NT2/D1 (cell line): Measurements from ENCODE around the gene NIN.

Experiments used
- DNase-seq: peaks from one replicate; pipeline ENCODE4 v3.0.0-alpha.2; 2011; ENCODE audit warnings: low read depth, low spot score
- H3K27me3 ChIP-seq: 2 replicates; pipeline ENCODE4 v1.6.0; 2011; ENCODE audit warnings: mild to moderate bottlenecking; ENCODE audit not compliant: insufficient read length, insufficient read depth
- H3K36me3 ChIP-seq: 2 replicates; pipeline ENCODE4 v1.6.1; 2011; ENCODE audit warnings: mild to moderate bottlenecking, low read length, mixed read lengths; ENCODE audit not compliant: insufficient read depth, insufficient read length
- H3K4me1 ChIP-seq: 2 replicates; pipeline ENCODE4 v1.5.1; 2011; ENCODE audit not compliant: insufficient read depth, insufficient read length
- H3K4me3 ChIP-seq: 2 replicates; pipeline ENCODE4 v1.5.1; 2011; ENCODE audit warnings: low read depth; ENCODE audit not compliant: insufficient read length
- H3K9ac ChIP-seq: 2 replicates; pipeline ENCODE4 v1.6.0; 2011; ENCODE audit warnings: low read depth; ENCODE audit not compliant: insufficient read length
- H3K9me3 ChIP-seq: 2 replicates; pipeline ENCODE4 v1.5.1; 2011; ENCODE audit warnings: mild to moderate bottlenecking, low read length; ENCODE audit not compliant: insufficient read depth
- SUZ12 ChIP-seq: IDR thresholded peaks from 2 replicates; pipeline ENCODE4 v1.6.1; 2011; ENCODE audit not compliant: insufficient read length, insufficient read depth; ENCODE audit errors: extremely low read depth
- YY1 ChIP-seq: IDR thresholded peaks from 2 replicates; pipeline ENCODE4 v1.6.1; 2011; ENCODE audit not compliant: insufficient read length, insufficient read depth
- ZNF274 ChIP-seq: IDR thresholded peaks from 2 replicates; pipeline ENCODE4 v1.6.1; 2011; ENCODE audit warnings: mild to moderate bottlenecking, low read depth, low read length

The NIN gene

GRCh38 chr14:50830932-50831725 is at the start of gene NIN:
NIN (minus strand) TSS chr14:50831162; CDS start chr14:50822056, 9,106 bp downstream.
- H3K9me3 ChIP-seq: no peaks in the 10 kb centered on the region
- TF ChIP-seq SUZ12: no peak
- no peak for TF ChIP-seq ZNF274
- TF ChIP-seq YY1: no peak
- H3K4me3 ChIP-seq: peak within 1 kb of the TSS; percentile 62
- H3K27me3 ChIP-seq: peaks cover 76% of the 10 kb centered on the region
- H3K36me3 ChIP-seq: no peaks in the 10 kb centered on the region
- DNase-seq: peak; percentile 40
- no peaks in the 10 kb centered on the region for H3K4me1 ChIP-seq
- H3K9ac ChIP-seq: peak within 1 kb of the TSS; percentile 88

DNA sequence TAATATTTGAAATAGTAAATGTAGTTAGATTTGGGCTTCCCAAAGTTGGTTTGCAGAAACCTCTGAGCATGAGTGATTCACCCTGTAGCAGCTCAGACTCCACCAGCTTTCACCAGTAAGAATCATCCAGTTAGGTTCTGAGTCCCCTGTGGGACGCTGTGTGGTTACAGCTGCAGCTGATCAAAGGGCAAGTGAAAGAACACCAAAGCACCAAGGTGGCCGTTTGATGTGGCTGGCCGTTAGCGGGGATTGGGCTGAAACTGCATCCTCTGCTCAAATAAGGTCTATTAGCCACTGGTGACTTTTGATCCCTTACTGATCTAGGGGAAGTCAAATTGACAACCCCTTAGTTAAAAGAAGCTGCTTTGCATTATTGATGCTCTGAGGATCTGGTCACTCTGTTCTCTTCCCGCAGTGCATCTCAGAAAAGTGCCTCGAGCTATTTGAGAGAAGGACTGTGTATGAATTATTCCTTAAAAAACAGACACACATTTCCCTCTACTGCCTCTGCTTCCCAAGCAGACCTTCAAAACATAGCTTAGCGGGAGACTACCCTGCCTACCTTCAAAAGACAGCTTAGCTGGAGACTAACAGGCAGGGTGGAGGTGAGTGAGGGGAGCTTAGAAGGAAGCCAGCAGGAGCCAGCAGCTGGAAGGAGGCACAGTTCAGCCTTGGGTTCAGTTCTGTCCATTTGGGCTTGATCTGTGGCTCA is 44.6 kb upstream of the NIN start:
- Histone ChIP-seq H3K4me1 (no peaks in the 10 kb centered on the region), H3K4me3 (no peak overlapping the region), H3K27me3 (peaks cover 31% of the 10 kb centered on the region), H3K9me3 (no peaks in the 10 kb centered on the region), H3K9ac (no peak overlapping the region), H3K36me3 (no peaks in the 10 kb centered on the region)
- TF ChIP-seq YY1 (no peak), ZNF274 (no peak), SUZ12 (no peak)
- DNase-seq: no peak

DNA sequence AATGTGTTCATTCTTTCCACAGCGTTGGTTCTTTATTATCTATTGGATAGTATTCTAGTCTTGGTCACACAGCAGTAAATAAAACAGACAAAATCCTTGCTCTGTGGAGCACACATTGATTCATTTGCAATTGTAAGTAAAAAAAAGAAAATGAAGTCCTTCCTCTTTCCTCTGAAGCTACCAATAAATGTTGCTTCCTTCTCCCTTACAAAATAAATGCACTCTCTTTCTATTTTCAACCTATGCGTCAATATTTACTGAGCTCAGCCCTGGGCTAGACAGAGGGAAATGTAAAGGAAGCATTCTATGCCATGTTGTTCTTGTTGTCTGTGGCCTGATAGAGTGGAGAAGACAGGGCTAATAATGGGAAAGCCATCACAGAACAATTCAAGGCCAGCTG is 43.8 kb upstream of the NIN start:
- peaks cover 31% of the 10 kb centered on the region for H3K27me3 ChIP-seq
- H3K9me3 ChIP-seq: no peaks in the 10 kb centered on the region
- no peaks in the 10 kb centered on the region for H3K36me3 ChIP-seq
- H3K4me3 ChIP-seq: no peak overlapping the region
- no peak overlapping the region for H3K9ac ChIP-seq
- no peak for DNase-seq
- TF ChIP-seq ZNF274: no peak
- TF ChIP-seq YY1: no peak
- TF ChIP-seq SUZ12: no peak
- H3K4me1 ChIP-seq: no peaks in the 10 kb centered on the region

DNA sequence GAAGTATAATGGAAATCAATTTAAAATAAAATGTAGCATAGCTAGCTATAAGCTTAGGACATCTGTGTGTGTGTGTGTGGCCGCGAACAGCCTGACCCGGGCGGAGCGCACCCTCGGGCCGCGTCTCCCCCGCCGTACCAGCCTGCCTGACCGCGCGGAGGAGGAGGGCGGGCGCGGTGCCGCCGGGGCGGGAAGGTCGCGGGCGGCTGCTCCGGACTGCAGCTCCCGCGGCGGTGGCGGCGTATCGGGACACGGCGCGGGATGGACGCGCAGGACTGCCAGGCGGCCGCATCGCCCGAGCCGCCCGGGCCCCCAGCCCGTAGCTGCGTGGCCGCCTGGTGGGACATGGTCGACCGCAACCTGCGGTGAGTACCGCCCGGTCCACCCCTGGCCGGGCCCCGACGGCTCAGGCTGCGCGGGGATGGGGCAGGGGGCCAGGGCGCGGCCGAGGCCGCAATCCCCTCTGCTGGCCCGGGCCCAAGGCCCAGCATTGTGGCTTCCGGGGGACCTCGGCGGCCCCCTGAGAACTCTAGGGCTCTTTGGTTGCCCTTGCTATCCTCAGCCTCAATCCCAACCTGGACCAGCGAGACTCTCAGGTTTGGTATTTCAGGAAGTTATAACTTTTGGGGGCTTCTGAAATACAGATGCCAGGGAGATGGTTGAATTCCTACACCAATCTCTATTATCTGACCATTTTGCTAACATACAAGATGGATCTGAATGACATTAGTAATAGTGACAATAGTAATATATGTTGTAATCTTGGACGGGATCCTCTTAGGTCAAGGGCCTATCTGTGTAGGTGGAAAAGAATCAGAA is 41.2 kb upstream of the NIN start, which contains the start of gene ABHD12B:
Gene ABHD12B, plus strand, starts transcription at position 140 of the 819 bp plus-strand sequence. Its CDS starts 122 bp downstream, at position 262.
- TF ChIP-seq ZNF274: no peak
- no peak for TF ChIP-seq YY1
- no peak for TF ChIP-seq SUZ12
- Histone ChIP-seq H3K9me3 (no peaks in the 10 kb centered on the region), H3K4me1 (no peaks in the 10 kb centered on the region), H3K36me3 (no peaks in the 10 kb centered on the region), H3K4me3 (peak within 1 kb of the TSS; percentile 8), H3K27me3 (peaks cover 31% of the 10 kb centered on the region), H3K9ac (no peak within 1 kb of the TSS)
- no peak for DNase-seq

GRCh38 chr14:50871228-50871627 is 40.3 kb upstream of the NIN start:
- no peaks in the 10 kb centered on the region for H3K9me3 ChIP-seq
- H3K9ac ChIP-seq: no peak overlapping the region
- H3K4me1 ChIP-seq: no peaks in the 10 kb centered on the region
- TF ChIP-seq ZNF274 (no peak), YY1 (no peak), SUZ12 (no peak)
- no peak overlapping the region for H3K4me3 ChIP-seq
- no peaks in the 10 kb centered on the region for H3K36me3 ChIP-seq
- H3K27me3 ChIP-seq: peaks cover 31% of the 10 kb centered on the region
- no peak for DNase-seq

GRCh38 chr14:50865391-50866076 is 34.6 kb upstream of the NIN start:
- TF ChIP-seq SUZ12 (no peak), YY1 (no peak), ZNF274 (no peak)
- no peak overlapping the region for H3K4me3 ChIP-seq
- no peaks in the 10 kb centered on the region for H3K4me1 ChIP-seq
- H3K36me3 ChIP-seq: no peaks in the 10 kb centered on the region
- H3K9ac ChIP-seq: no peak overlapping the region
- H3K9me3 ChIP-seq: no peaks in the 10 kb centered on the region
- DNase-seq: no peak
- H3K27me3 ChIP-seq: no peaks in the 10 kb centered on the region
